Endodermal cell (in vitro differentiated cells): Measurements from ENCODE around the gene DNHD1. TPM values are rescaled to one million over a fixed set of nuclear protein-coding genes. Genes with fewer than 3 reads are reported as not detected.

Experiments used
- DNase-seq: peaks from one replicate; pipeline ENCODE4 v3.0.0-alpha.2; 2017
- H3K27ac ChIP-seq: 2 replicates; pipeline ENCODE4 v1.5.1; 2013; ENCODE audit warnings: mild to moderate bottlenecking, low read depth, low read length, moderate library complexity
- H3K27me3 ChIP-seq: 2 replicates; pipeline ENCODE4 v1.6.1; 2013; ENCODE audit warnings: mild to moderate bottlenecking, low read length, moderate library complexity; ENCODE audit not compliant: insufficient read depth, control insufficient read depth, poor library complexity, severe bottlenecking
- H3K36me3 ChIP-seq: 2 replicates; pipeline ENCODE4 v1.7.0; 2013; ENCODE audit warnings: mild to moderate bottlenecking, low read length, moderate library complexity; ENCODE audit not compliant: control insufficient read depth, insufficient read depth
- H3K4me1 ChIP-seq: one replicate; pipeline ENCODE4 v1.7.0; 2013; ENCODE audit warnings: low read length; ENCODE audit not compliant: control insufficient read depth, insufficient read depth
- H3K4me3 ChIP-seq: 2 replicates; pipeline ENCODE4 v1.5.1; 2013; ENCODE audit warnings: mild to moderate bottlenecking, low read length, moderate library complexity
- H3K9ac ChIP-seq: 2 replicates; pipeline ENCODE4 v1.6.1; 2013; ENCODE audit warnings: mild to moderate bottlenecking, low read length, moderate library complexity; ENCODE audit not compliant: poor library complexity, severe bottlenecking; ENCODE audit errors: extremely low read depth
- H3K9me3 ChIP-seq: 2 replicates; pipeline ENCODE4 v1.6.1; 2013; ENCODE audit warnings: mild to moderate bottlenecking, low read length, moderate library complexity; ENCODE audit not compliant: control insufficient read depth
- H3K27ac Mint-ChIP-seq: 2 replicates; pipeline ENCODE4 v1.8.0; 2020; ENCODE audit warnings: mixed read lengths
- H3K27me3 Mint-ChIP-seq: 2 replicates; pipeline ENCODE4 v1.8.0; 2021; ENCODE audit warnings: mild to moderate bottlenecking, mixed read lengths; ENCODE audit not compliant: insufficient read depth
- H3K36me3 Mint-ChIP-seq: 2 replicates; pipeline ENCODE4 v1.8.0; 2020; ENCODE audit warnings: low read depth, mixed read lengths
- H3K4me1 Mint-ChIP-seq: 2 replicates; pipeline ENCODE4 v1.8.0; 2020; ENCODE audit warnings: mixed read lengths
- H3K4me3 Mint-ChIP-seq: 2 replicates; pipeline ENCODE4 v1.8.0; 2020; ENCODE audit warnings: mild to moderate bottlenecking, moderate library complexity, mixed read lengths
- H3K9me3 Mint-ChIP-seq: 2 replicates; pipeline ENCODE4 v1.8.0; 2020; ENCODE audit warnings: mild to moderate bottlenecking, mixed read lengths
- CTCF ChIP-seq: fragments of 200-600 bp; sonication (generic); conservative IDR thresholded peaks from 2 replicates; pipeline ENCODE4 v1.5.0; 2021; ENCODE audit warnings: antibody characterized with exemption, mild to moderate bottlenecking
- WGBS, 2 experiments: methylation state at CpG; one replicate each; pipeline versions ENCODE4 v1.1.5 to v1.1.7; 2013; ENCODE audit warnings: missing lambda C conversion rate in 2 of 2, mixed read lengths in 1 of 2; ENCODE audit not compliant: insufficient coverage in 1 of 2, insufficient read length in 1 of 2; 5-methylcytosine and 5-hydroxymethylcytosine counted together
- total RNA-seq, 2 donors: library from RNA; stranded (reverse); fragmentation: NEBNext Ultra II Directional in 1 of 2; extraction: Animal tissue kit (Norgen Biotek cat#: 25700) in 1 of 2; gene quantifications; 2 replicates in 1 of 2; 3 replicates in 1 of 2; pipeline ENCODE4 v1.2.1, GENCODE V29; 2021

DNHD1 gene
- total RNA-seq, 2 donors from 2014 or later: 11.0 to 12.2 TPM

GRCh38 chr11:6468712-6469495 lies 28.2 kb upstream of the DNHD1 start:
- Mint-ChIP-seq H3K27me3 (peaks cover 6% of the 10 kb centered on the region), H3K9me3 (no peaks in the 10 kb centered on the region), H3K27ac (no peak overlapping the region), H3K4me3 (no peak overlapping the region), H3K36me3 (peaks cover under 1% of the 10 kb centered on the region), H3K4me1 (peaks cover 2% of the 10 kb centered on the region)
- no peak overlapping the region for H3K4me3 ChIP-seq
- H3K9me3 ChIP-seq: no peaks in the 10 kb centered on the region
- H3K9ac ChIP-seq: no peak overlapping the region
- H3K36me3 ChIP-seq: no peaks in the 10 kb centered on the region
- H3K27me3 ChIP-seq: no peaks in the 10 kb centered on the region
- 24 to 63% methylated on average over 4 to 6 of the region's 6 CpGs for WGBS, 2 experiments
- TF ChIP-seq CTCF: no peak
- no peak overlapping the region for H3K27ac ChIP-seq
- H3K4me1 ChIP-seq: no peaks in the 10 kb centered on the region
- peak; percentile 98 for DNase-seq

GRCh38 chr11:6469599-6469998 lies 27.5 kb upstream of the DNHD1 start:
- no peak overlapping the region for H3K4me3 Mint-ChIP-seq

GRCh38 chr11:6472934-6473333 lies 24.1 kb upstream of the DNHD1 start:
- Histone ChIP-seq H3K36me3 (peaks cover 15% of the 10 kb centered on the region), H3K9me3 (no peaks in the 10 kb centered on the region), H3K4me3 (peak overlapping the region; percentile 69), H3K27ac (no peak overlapping the region), H3K4me1 (peaks cover 2% of the 10 kb centered on the region), H3K9ac (no peak overlapping the region), H3K27me3 (no peaks in the 10 kb centered on the region)
- 38% methylated on average over 1 of the region's 1 CpG; no CpG with 5 or more reads in 1 of the 2 experiments for WGBS, 2 experiments
- no peak overlapping the region for H3K27ac Mint-ChIP-seq
- no peak for TF ChIP-seq CTCF
- peaks cover 7% of the 10 kb centered on the region for H3K4me1 Mint-ChIP-seq
- peaks cover 14% of the 10 kb centered on the region for H3K36me3 Mint-ChIP-seq
- H3K27me3 Mint-ChIP-seq: peaks cover 6% of the 10 kb centered on the region
- H3K9me3 Mint-ChIP-seq: no peaks in the 10 kb centered on the region
- DNase-seq: peak; percentile 57
- H3K4me3 Mint-ChIP-seq: peak overlapping the region; percentile 77

More at GRCh38 chr11:6469599-6469998, 27.5 kb upstream of the DNHD1 start:
- no peaks in the 10 kb centered on the region for H3K36me3 ChIP-seq
- no peak overlapping the region for H3K27ac ChIP-seq
- no peaks in the 10 kb centered on the region for H3K27me3 ChIP-seq
- peaks cover 6% of the 10 kb centered on the region for H3K4me1 Mint-ChIP-seq
- no peak for TF ChIP-seq CTCF
- H3K27me3 Mint-ChIP-seq: peaks cover 6% of the 10 kb centered on the region
- H3K9me3 ChIP-seq: no peaks in the 10 kb centered on the region
- DNase-seq: no peak
- H3K9me3 Mint-ChIP-seq: no peaks in the 10 kb centered on the region
- no peaks in the 10 kb centered on the region for H3K36me3 Mint-ChIP-seq
- peaks cover under 1% of the 10 kb centered on the region for H3K4me1 ChIP-seq
- H3K27ac Mint-ChIP-seq: no peak overlapping the region
- 90 to 94% methylated on average over 1 of the region's 1 CpG for WGBS, 2 experiments
- H3K9ac ChIP-seq: no peak overlapping the region
- H3K4me3 ChIP-seq: no peak overlapping the region
